Prostate gland (tissue), 2 donors: ENCODE results near the gene GPATCH11. TPM values are rescaled to one million over a fixed set of nuclear protein-coding genes. Genes with fewer than 3 reads are reported as not detected.

ENCODE experiments used
- DNase-seq: peaks from one replicate; pipeline ENCODE4 v3.0.0-alpha.2; 2019; ENCODE audit warnings: low spot score
- H3K27ac ChIP-seq, 2 donors: fragments of 200-600 bp; sonication (generic); 2 replicates each; pipeline ENCODE4 v1.5.1; 2017 to 2019
- H3K27me3 ChIP-seq: fragments of 200-600 bp; sonication (generic); replicated peaks from 2 replicates; pipeline ENCODE4 v1.5.1; 2019; ENCODE audit not compliant: insufficient read depth
- H3K36me3 ChIP-seq, 2 donors: fragments of 200-600 bp; sonication (generic); 1 replicate in 1 of 2; 2 replicates in 1 of 2; pipeline versions ENCODE4 v1.5.1 to v1.8.1; 2017 to 2019
- H3K4me1 ChIP-seq: fragments of 200-600 bp; sonication (generic); replicated peaks from 2 replicates; pipeline ENCODE4 v1.5.1; 2019
- H3K4me3 ChIP-seq, 2 donors: fragments of 200-600 bp; sonication (generic); 2 replicates each; pipeline ENCODE4 v1.5.1; 2017 to 2019
- H3K9me3 ChIP-seq: fragments of 200-600 bp; sonication (generic); 2 replicates; pipeline ENCODE4 v1.5.1; 2017
- POLR2A ChIP-seq: fragments of 450-650 bp; IDR thresholded peaks from one replicate; pipeline ENCODE4 v1.6.1; 2016; ENCODE audit warnings: antibody characterized with exemption, mild to moderate bottlenecking
- POLR2AphosphoS5 ChIP-seq: sonication (generic); formaldehyde crosslinking; IDR thresholded peaks from one replicate; pipeline ENCODE4 v1.6.1; 2017; ENCODE audit warnings: antibody characterized with exemption
- WGBS: methylation state at CpG from one replicate; pipeline ENCODE4 v1.1.5; 2018; 5-methylcytosine and 5-hydroxymethylcytosine counted together
- intact Hi-C: fragments of 100-400 bp; cut with DNase I; formaldehyde crosslinking; loops from one replicate; pipeline ENCODE4 v1.14.2; 2022
- total RNA-seq, 2 donors: library from RNA; depleted of rRNA; stranded (reverse); fragments of >200 nt; gene quantifications; one replicate each; pipeline ENCODE4 v1.1.0, GENCODE V29; 2016
- TF ChIP-seq, protein P1 (sequence below), 4 experiments: fragments of 200-600 bp in 2 of 4; fragments of 450-650 bp in 2 of 4; sonication (generic) in 2 of 4; IDR thresholded peaks; 1 replicate in 3 of 4; 2 replicates in 1 of 4; pipeline ENCODE4 v1.5.1; 2016 to 2019; ENCODE audit warnings: antibody characterized with exemption in 4 of 4, mild to moderate bottlenecking in 2 of 4, moderate library complexity in 2 of 4

GPATCH11 gene
- total RNA-seq, 2 donors from 2014 or later: 4.7 to 12.6 TPM

DNA sequence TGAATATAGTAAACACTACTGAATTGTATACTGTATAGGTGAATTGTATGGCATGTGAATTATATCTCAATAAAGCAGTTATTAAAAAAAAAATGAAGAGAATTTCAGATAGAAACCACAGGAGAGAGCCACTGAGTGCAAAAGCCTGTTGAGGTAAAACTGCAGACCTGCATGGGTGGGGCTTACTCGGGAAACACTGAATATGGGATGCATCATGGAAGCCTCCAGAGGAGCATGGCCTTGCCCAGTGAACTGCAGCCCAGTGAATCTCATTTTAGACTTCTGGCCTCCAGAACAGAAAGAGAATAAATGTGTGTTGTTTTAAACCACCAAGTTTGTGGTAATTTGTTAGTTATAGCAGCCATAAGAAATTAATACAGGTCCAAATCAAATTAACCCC, 15.7 kb downstream of the GPATCH11 start:
- no peak for DNase-seq
- Histone ChIP-seq H3K9me3 (no peaks in the 10 kb centered on the region), H3K4me3 (no peak overlapping the region), H3K27me3 (no peaks in the 10 kb centered on the region), H3K4me1 (no peaks in the 10 kb centered on the region), H3K36me3 (no peaks in the 10 kb centered on the region), H3K27ac (no peak overlapping the region)
- WGBS: 94% methylated on average over 1 of the region's 1 CpG
- TF ChIP-seq POLR2A: no peak
- no peak for TF ChIP-seq POLR2AphosphoS5
- TF ChIP-seq, protein P1, sequence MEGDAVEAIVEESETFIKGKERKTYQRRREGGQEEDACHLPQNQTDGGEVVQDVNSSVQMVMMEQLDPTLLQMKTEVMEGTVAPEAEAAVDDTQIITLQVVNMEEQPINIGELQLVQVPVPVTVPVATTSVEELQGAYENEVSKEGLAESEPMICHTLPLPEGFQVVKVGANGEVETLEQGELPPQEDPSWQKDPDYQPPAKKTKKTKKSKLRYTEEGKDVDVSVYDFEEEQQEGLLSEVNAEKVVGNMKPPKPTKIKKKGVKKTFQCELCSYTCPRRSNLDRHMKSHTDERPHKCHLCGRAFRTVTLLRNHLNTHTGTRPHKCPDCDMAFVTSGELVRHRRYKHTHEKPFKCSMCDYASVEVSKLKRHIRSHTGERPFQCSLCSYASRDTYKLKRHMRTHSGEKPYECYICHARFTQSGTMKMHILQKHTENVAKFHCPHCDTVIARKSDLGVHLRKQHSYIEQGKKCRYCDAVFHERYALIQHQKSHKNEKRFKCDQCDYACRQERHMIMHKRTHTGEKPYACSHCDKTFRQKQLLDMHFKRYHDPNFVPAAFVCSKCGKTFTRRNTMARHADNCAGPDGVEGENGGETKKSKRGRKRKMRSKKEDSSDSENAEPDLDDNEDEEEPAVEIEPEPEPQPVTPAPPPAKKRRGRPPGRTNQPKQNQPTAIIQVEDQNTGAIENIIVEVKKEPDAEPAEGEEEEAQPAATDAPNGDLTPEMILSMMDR (IDR thresholded peaks at IDR 0.05): no peak
- intact Hi-C loops: no loop called here

- no peak for TF ChIP-seq POLR2A
- TF ChIP-seq POLR2AphosphoS5: no peak
- TF ChIP-seq, protein P1 (IDR thresholded peaks at IDR 0.05): no peak
- H3K9me3 ChIP-seq: no peaks in the 10 kb centered on the region
- intact Hi-C loops: no loop called here
- DNase-seq: no peak
- no peaks in the 10 kb centered on the region for H3K27me3 ChIP-seq
- no peaks in the 10 kb centered on the region for H3K4me1 ChIP-seq
- H3K36me3 ChIP-seq: peaks cover 0 to 3% of the 10 kb centered on the region in 2 donors
- H3K27ac ChIP-seq: no peak overlapping the region
- 93% methylated on average over 3 of the region's 3 CpGs for WGBS
- H3K4me3 ChIP-seq: no peak overlapping the region
Measured at GRCh38 chr2:37102588-37102987, 18.3 kb downstream of the GPATCH11 start.

DNA sequence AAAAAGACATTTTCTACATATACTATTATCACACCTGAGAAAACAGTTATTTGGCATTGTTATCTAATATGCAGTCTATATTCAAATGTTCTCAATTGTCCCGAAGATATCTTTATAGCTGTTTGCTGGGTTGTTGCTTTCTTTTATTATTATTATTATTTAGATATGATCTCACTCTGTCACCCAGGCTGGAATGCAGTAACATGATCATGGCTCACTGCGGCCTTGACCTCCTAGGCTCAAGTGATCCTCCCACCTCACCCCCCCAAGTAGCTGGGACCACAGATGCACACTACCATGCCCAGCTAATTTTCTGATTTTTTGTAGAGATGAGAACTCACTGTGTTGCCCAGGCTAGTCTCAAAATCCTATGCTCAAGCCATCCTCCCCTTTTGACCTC, 19.9 kb downstream of the GPATCH11 start:
- Histone ChIP-seq H3K27ac (no peak overlapping the region), H3K4me3 (no peak overlapping the region), H3K27me3 (no peaks in the 10 kb centered on the region), H3K4me1 (no peaks in the 10 kb centered on the region), H3K9me3 (no peaks in the 10 kb centered on the region), H3K36me3 (peaks cover 0 to 4% of the 10 kb centered on the region in 2 donors)
- no peak for DNase-seq
- 96% methylated on average over 2 of the region's 2 CpGs for WGBS
- TF ChIP-seq POLR2A (no peak), POLR2AphosphoS5 (no peak)
- TF ChIP-seq, protein P1 (IDR thresholded peaks at IDR 0.05): no peak
- intact Hi-C loops: no loop called here

GRCh38 chr2:37105150-37105549, 20.8 kb downstream of the GPATCH11 start:
- 79% methylated on average over 5 of the region's 5 CpGs for WGBS
- Histone ChIP-seq H3K27me3 (no peaks in the 10 kb centered on the region), H3K4me1 (no peaks in the 10 kb centered on the region), H3K9me3 (no peaks in the 10 kb centered on the region), H3K4me3 (no peak overlapping the region), H3K27ac (no peak overlapping the region), H3K36me3 (peaks cover 0 to 4% of the 10 kb centered on the region in 2 donors)
- TF ChIP-seq POLR2A (no peak), POLR2AphosphoS5 (no peak)
- TF ChIP-seq, protein P1 (IDR thresholded peaks at IDR 0.05): no peak
- intact Hi-C loops: no loop called here
- no peak for DNase-seq

DNA sequence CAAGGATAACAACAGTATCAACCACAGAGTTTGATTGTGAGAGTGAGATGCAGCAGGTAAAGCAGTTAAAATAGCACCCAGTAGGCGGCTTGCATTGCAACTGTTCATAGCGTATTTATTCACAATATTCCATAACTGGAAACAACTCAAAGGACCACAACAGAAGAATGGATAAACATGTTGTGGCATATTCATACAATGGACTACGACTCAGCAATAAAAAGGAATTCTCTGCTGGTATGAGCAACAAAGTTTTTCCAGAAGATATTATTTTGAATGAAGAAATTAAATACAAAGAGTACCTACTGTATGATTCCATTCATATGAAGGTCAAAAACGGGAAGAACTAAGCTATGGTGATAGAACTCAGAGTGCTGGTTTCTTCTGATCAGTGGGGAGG, 25.2 kb downstream of the GPATCH11 start:
- H3K27ac ChIP-seq: no peak overlapping the region
- H3K4me1 ChIP-seq: no peaks in the 10 kb centered on the region
- DNase-seq: no peak
- intact Hi-C loops: no loop called here
- H3K4me3 ChIP-seq: no peak overlapping the region
- no peaks in the 10 kb centered on the region for H3K27me3 ChIP-seq
- 92% methylated on average over 4 of the region's 4 CpGs for WGBS
- peaks cover 0 to 4% of the 10 kb centered on the region in 2 donors for H3K36me3 ChIP-seq
- TF ChIP-seq POLR2AphosphoS5: no peak
- no peaks in the 10 kb centered on the region for H3K9me3 ChIP-seq
